ENCODE measurements around the gene GRK4.
"Not testable (repeated sequence)": the region's sequence is repeated elsewhere in the genome, so short reads cannot be mapped to it uniquely, and the experiment has no call there.

GRK4 gene

DNA sequence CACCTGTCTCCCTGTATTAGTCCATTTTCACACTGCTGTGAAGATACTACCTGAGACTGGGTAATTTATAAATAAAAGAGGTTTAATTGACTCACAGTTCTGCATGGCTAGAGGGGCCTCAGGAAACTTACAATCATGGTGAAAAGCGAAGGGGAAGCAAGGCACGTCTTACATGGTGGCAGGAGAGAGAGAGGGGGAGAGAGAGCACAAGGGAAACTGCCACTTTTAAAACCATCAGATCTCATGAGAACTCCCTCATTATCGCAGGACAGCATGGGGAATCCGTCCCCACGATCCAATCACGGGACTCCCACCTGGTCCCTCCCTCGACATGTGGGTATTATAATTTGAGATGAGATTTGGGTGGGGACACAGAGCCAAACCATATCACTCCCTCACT, 20.3 kb downstream of the GRK4 start:
- WGBS, 2 donors (ENCODE audit: extremely low coverage in 2 of 2, insufficient read length in 2 of 2, insufficient replicate concordance in 1 of 2), result no CpG with 5 or more reads among the region's 7 CpGs
- not testable (repeated sequence) for H4K91ac ChIP-seq (ENCODE audit: low read depth, low read length, poor library complexity); H3K4me1 ChIP-seq (ENCODE audit: control insufficient read depth in 2 of 2, insufficient read depth in 1 of 2, low read depth in 1 of 2, low read length in 2 of 2); H3K4me2 ChIP-seq (ENCODE audit: insufficient read depth, low read length, poor library complexity, severe bottlenecking); DNase-seq (ENCODE audit: low spot score); H4K8ac ChIP-seq (ENCODE audit: low read depth, low read length); H2BK15ac ChIP-seq (ENCODE audit: low read length); H3K4me3 ChIP-seq (ENCODE audit: low read length in 2 of 2); H2AFZ ChIP-seq (ENCODE audit: low read length); H3K27me3 ChIP-seq (ENCODE audit: control insufficient read depth in 3 of 3, insufficient read depth in 3 of 3, low read depth in 1 of 3, low read length in 3 of 3); H2BK12ac ChIP-seq (ENCODE audit: low read length); H3K79me1 ChIP-seq (ENCODE audit: low read depth, low read length); H2BK120ac ChIP-seq (ENCODE audit: low read depth, low read length); H2AK5ac ChIP-seq (ENCODE audit: low read depth, low read length); H3K23ac ChIP-seq (ENCODE audit: low read depth, low read length, poor library complexity); H3K18ac ChIP-seq (ENCODE audit: low read length); H3K9ac ChIP-seq (ENCODE audit: low read depth, low read length, poor library complexity); H3K27ac ChIP-seq (replicated peaks; ENCODE audit: low read length); H3K4ac ChIP-seq (ENCODE audit: low read length); H3K14ac ChIP-seq (ENCODE audit: low read length); H2BK5ac ChIP-seq (ENCODE audit: low read length); H3K36me3 ChIP-seq (replicated peaks in 1 of 2; ENCODE audit: control insufficient read depth in 2 of 2, insufficient read depth in 2 of 2, low read length in 2 of 2)
- peaks cover 2 to 12% of the 10 kb centered on the region in 2 donors for H3K9me3 ChIP-seq (replicated peaks in 1 of 2; ENCODE audit: control insufficient read depth in 2 of 2, insufficient read depth in 1 of 2, low read depth in 1 of 2, low read length in 2 of 2)

DNA sequence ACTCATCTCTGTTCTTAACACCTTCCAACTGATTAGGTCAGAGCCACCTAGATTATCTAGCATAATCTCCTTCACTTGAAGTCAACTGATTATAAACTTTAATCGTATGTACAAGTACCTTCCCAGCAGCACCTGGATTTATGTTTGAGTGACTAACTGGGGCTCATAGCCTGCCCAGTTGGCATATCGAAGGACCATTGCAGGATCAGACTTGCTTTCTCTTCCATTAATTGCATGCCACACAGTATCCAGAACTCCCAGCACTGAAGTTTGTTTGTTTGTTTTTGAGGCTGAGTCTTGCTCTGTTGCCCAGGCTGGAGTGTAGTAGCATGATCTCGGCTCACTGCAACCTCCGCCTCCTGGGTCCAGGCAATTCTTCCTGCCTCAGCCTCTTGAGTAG, 27.9 kb downstream of the GRK4 start:
- Histone ChIP-seq H2BK120ac (ENCODE audit: low read depth, low read length) (no peak overlapping the region), H2AK5ac (ENCODE audit: low read depth, low read length) (no peak overlapping the region), H3K23ac (ENCODE audit: low read depth, low read length, poor library complexity) (no peak overlapping the region), H3K27me3 (ENCODE audit: control insufficient read depth in 3 of 3, insufficient read depth in 3 of 3, low read depth in 1 of 3, low read length in 3 of 3) (no peaks in the 10 kb centered on the region), H4K91ac (ENCODE audit: low read depth, low read length, poor library complexity) (no peak overlapping the region), H3K4me2 (ENCODE audit: insufficient read depth, low read length, poor library complexity, severe bottlenecking) (no peak overlapping the region), H3K4me1 (ENCODE audit: control insufficient read depth in 2 of 2, insufficient read depth in 1 of 2, low read depth in 1 of 2, low read length in 2 of 2) (no peaks in the 10 kb centered on the region), H3K79me1 (ENCODE audit: low read depth, low read length) (no peaks in the 10 kb centered on the region), H3K9ac (ENCODE audit: low read depth, low read length, poor library complexity) (no peak overlapping the region), H2BK12ac (ENCODE audit: low read length) (no peak overlapping the region), H3K9me3 (replicated peaks in 1 of 2; ENCODE audit: control insufficient read depth in 2 of 2, insufficient read depth in 1 of 2, low read depth in 1 of 2, low read length in 2 of 2) (no peaks in the 10 kb centered on the region), H3K4ac (ENCODE audit: low read length) (no peak overlapping the region), H2AFZ (ENCODE audit: low read length) (no peak overlapping the region), H3K14ac (ENCODE audit: low read length) (no peak overlapping the region), H3K27ac (replicated peaks; ENCODE audit: low read length) (no peak overlapping the region), H3K36me3 (replicated peaks in 1 of 2; ENCODE audit: control insufficient read depth in 2 of 2, insufficient read depth in 2 of 2, low read length in 2 of 2) (no peaks in the 10 kb centered on the region), H2BK5ac (ENCODE audit: low read length) (no peak overlapping the region), H2BK15ac (ENCODE audit: low read length) (no peak overlapping the region), H3K4me3 (ENCODE audit: low read length in 2 of 2) (no peak overlapping the region), H3K18ac (ENCODE audit: low read length) (no peak overlapping the region), H4K8ac (ENCODE audit: low read depth, low read length) (no peak overlapping the region)
- WGBS, 2 donors (ENCODE audit: extremely low coverage in 2 of 2, insufficient read length in 2 of 2, insufficient replicate concordance in 1 of 2), result no CpG with 5 or more reads among the region's 4 CpGs
- no peak for DNase-seq (ENCODE audit: low spot score)

- WGBS, 2 donors (ENCODE audit: extremely low coverage in 2 of 2, insufficient read length in 2 of 2, insufficient replicate concordance in 1 of 2), result no CpG with 5 or more reads among the region's 4 CpGs
- DNase-seq (ENCODE audit: low spot score), result no peak
These were observed 31.5 kb downstream of the GRK4 start for GRCh38 chr4:2994917-2995316.

DNA sequence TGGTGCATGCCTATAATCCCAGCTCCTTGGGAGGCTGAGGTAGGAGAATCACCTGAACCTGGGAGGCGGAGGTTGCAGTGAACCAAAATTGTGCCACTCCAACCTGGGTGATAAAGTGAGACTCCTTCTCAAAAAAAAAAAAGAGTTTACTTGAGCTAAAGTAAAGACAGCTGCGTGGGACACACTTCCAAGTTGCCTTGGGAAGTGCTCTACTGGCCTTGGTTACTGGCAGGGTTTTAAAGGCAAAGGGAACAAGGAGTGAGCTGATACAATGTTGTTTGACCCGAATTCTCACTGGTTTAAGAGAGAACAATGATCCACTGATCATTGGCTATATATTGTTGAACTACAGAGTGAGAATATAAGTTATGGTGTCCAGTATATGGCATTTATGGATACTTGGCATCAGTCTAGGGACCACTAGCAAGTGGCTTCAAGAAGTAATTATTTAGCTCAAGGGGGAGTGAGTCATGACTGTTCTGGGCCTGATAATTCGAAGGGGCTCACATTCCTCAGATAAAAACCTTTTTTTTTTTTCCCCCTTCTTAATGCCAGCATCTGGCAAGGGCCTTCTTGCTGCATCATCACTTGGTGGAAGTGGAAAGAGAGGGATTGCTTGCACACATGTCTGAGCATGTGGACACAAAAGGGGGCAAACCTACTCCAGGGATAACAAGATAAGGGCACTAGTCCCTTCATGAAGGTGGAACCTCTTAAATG, 32.3 kb downstream of the GRK4 start:
- Histone ChIP-seq H3K4me1 (ENCODE audit: control insufficient read depth in 2 of 2, insufficient read depth in 1 of 2, low read depth in 1 of 2, low read length in 2 of 2) (no peaks in the 10 kb centered on the region), H3K79me1 (ENCODE audit: low read depth, low read length) (no peaks in the 10 kb centered on the region), H2AFZ (ENCODE audit: low read length) (no peak overlapping the region), H4K91ac (ENCODE audit: low read depth, low read length, poor library complexity) (no peak overlapping the region), H3K4ac (ENCODE audit: low read length) (no peak overlapping the region), H3K27ac (replicated peaks; ENCODE audit: low read length) (no peak overlapping the region), H3K27me3 (ENCODE audit: control insufficient read depth in 3 of 3, insufficient read depth in 3 of 3, low read depth in 1 of 3, low read length in 3 of 3) (no peaks in the 10 kb centered on the region), H3K23ac (ENCODE audit: low read depth, low read length, poor library complexity) (no peak overlapping the region), H2AK5ac (ENCODE audit: low read depth, low read length) (no peak overlapping the region), H2BK5ac (ENCODE audit: low read length) (no peak overlapping the region), H3K9me3 (replicated peaks in 1 of 2; ENCODE audit: control insufficient read depth in 2 of 2, insufficient read depth in 1 of 2, low read depth in 1 of 2, low read length in 2 of 2) (no peaks in the 10 kb centered on the region), H2BK12ac (ENCODE audit: low read length) (no peak overlapping the region), H3K36me3 (replicated peaks in 1 of 2; ENCODE audit: control insufficient read depth in 2 of 2, insufficient read depth in 2 of 2, low read length in 2 of 2) (no peaks in the 10 kb centered on the region), H2BK120ac (ENCODE audit: low read depth, low read length) (no peak overlapping the region), H2BK15ac (ENCODE audit: low read length) (no peak overlapping the region), H3K4me3 (ENCODE audit: low read length in 2 of 2) (no peak overlapping the region), H3K18ac (ENCODE audit: low read length) (no peak overlapping the region), H3K9ac (ENCODE audit: low read depth, low read length, poor library complexity) (no peak overlapping the region), H4K8ac (ENCODE audit: low read depth, low read length) (no peak overlapping the region), H3K14ac (ENCODE audit: low read length) (no peak overlapping the region), H3K4me2 (ENCODE audit: insufficient read depth, low read length, poor library complexity, severe bottlenecking) (no peak overlapping the region)
- no peak for DNase-seq (ENCODE audit: low spot score)
- no CpG with 5 or more reads among the region's 4 CpGs for WGBS, 2 donors (ENCODE audit: extremely low coverage in 2 of 2, insufficient read length in 2 of 2, insufficient replicate concordance in 1 of 2)

More at GRCh38 chr4:2994917-2995316, 31.5 kb downstream of the GRK4 start:
- Histone ChIP-seq H2AK5ac (ENCODE audit: low read depth, low read length) (no peak overlapping the region), H3K27ac (replicated peaks; ENCODE audit: low read length) (no peak overlapping the region), H3K36me3 (replicated peaks in 1 of 2; ENCODE audit: control insufficient read depth in 2 of 2, insufficient read depth in 2 of 2, low read length in 2 of 2) (no peaks in the 10 kb centered on the region), H3K4me1 (ENCODE audit: control insufficient read depth in 2 of 2, insufficient read depth in 1 of 2, low read depth in 1 of 2, low read length in 2 of 2) (no peaks in the 10 kb centered on the region), H3K4me3 (ENCODE audit: low read length in 2 of 2) (no peak overlapping the region), H3K79me1 (ENCODE audit: low read depth, low read length) (no peaks in the 10 kb centered on the region), H3K23ac (ENCODE audit: low read depth, low read length, poor library complexity) (no peak overlapping the region), H2BK15ac (ENCODE audit: low read length) (no peak overlapping the region), H2BK120ac (ENCODE audit: low read depth, low read length) (no peak overlapping the region), H3K4me2 (ENCODE audit: insufficient read depth, low read length, poor library complexity, severe bottlenecking) (no peak overlapping the region), H2BK12ac (ENCODE audit: low read length) (no peak overlapping the region), H3K9ac (ENCODE audit: low read depth, low read length, poor library complexity) (no peak overlapping the region), H3K9me3 (replicated peaks in 1 of 2; ENCODE audit: control insufficient read depth in 2 of 2, insufficient read depth in 1 of 2, low read depth in 1 of 2, low read length in 2 of 2) (no peaks in the 10 kb centered on the region), H2AFZ (ENCODE audit: low read length) (no peak overlapping the region), H3K4ac (ENCODE audit: low read length) (no peak overlapping the region), H4K91ac (ENCODE audit: low read depth, low read length, poor library complexity) (no peak overlapping the region), H4K8ac (ENCODE audit: low read depth, low read length) (no peak overlapping the region), H2BK5ac (ENCODE audit: low read length) (no peak overlapping the region), H3K14ac (ENCODE audit: low read length) (no peak overlapping the region), H3K27me3 (ENCODE audit: control insufficient read depth in 3 of 3, insufficient read depth in 3 of 3, low read depth in 1 of 3, low read length in 3 of 3) (no peaks in the 10 kb centered on the region), H3K18ac (ENCODE audit: low read length) (no peak overlapping the region)
